Fibroblast of skin of left biceps (primary cell): ENCODE data around the gene TADA3.
A peak's percentile ranks its signal among the peaks of the same experiment; 100 is the strongest.
"Not testable (repeated sequence)": the region's sequence is repeated elsewhere in the genome, so short reads cannot be mapped to it uniquely, and the experiment has no call there.

Experiments
- DNase-seq, 2 experiments: peaks; one replicate each; pipeline ENCODE4 v3.0.0-alpha.2; 2013; ENCODE audit warnings: low read depth in 2 of 2

Gene TADA3

GRCh38 chr3:9783954-9784353 is 8.3 kb downstream of the TADA3 start:
- DNase-seq, result no peak

- DNase-seq, result no peak
These were observed 9.5 kb downstream of the TADA3 start for GRCh38 chr3:9782770-9783169.

- no peak for DNase-seq
These were observed 10.2 kb downstream of the TADA3 start for GRCh38 chr3:9781978-9782603.

GRCh38 chr3:9781551-9781950 is 10.7 kb downstream of the TADA3 start:
- DNase-seq, result no peak

GRCh38 chr3:9780910-9781309 is 11.4 kb downstream of the TADA3 start:
- no peak for DNase-seq

- no peak for DNase-seq
These were observed 11.8 kb downstream of the TADA3 start for GRCh38 chr3:9780458-9780812.

DNA sequence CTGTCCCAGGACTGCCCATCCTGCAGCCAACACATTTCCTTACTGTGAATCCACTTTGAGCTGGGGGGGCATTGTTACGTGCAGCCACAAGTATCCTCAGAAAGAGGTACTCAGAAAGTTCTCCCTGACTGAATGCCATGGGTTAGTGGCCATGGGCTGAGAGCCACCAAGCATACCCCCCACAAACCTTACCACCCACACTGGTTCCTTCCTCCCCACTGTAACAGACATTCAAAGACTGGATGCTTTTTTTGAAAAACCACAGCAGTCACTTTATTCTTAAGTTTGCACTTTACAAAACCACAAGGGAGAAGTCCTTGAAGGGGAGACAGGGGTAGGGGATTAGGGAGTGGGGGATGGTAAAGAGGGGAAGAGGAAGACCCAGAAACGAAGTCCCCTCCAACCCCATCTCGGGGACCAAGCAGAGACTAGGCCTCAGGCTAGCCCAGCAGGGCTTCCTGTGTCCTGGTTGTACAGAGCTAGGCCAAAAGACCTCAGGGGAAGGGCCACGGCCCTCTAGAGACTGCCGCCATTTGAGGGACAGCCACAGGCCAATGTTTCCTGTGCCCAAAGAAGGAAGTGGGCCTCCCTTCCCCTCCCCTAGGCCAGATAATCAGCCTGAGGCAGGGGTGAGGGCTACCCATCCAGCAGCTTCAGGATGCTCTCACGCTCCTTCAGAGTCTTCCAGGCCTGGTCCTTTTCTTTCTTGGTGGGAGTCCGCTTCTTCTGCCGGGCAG is 12.4 kb downstream of the TADA3 start:
- DNase-seq, result no peak

DNA sequence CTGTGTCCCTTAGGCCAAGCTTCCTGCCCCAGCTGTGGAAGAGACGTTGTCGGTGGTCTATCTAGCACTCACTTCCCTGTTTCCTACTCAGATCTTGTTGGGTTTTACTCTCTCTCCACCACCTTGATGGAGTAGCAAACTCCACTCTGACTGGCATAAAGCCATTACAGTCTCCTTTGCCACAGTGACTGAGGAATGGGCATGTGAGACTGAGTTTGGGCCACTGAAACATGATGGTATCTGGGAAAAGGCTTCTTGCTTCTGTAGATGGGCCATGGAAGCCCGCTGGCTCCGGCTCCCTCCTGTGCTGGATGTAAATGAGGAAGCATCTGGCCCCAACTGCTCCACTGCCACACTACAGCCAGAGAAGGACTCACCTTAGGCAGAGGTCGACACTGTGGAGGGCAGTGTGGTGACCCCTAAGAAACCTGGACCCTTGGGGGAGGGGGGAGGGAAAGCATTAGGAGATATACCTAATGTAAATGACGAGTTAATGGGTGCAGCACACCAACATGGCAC is 13.1 kb downstream of the TADA3 start:
- DNase-seq, result no peak

- peak in 1 of 2 experiments; percentile 24 for DNase-seq
These were observed 13.9 kb downstream of the TADA3 start for GRCh38 chr3:9778143-9779074.

- no peak for DNase-seq
These were observed 14.6 kb downstream of the TADA3 start for GRCh38 chr3:9777694-9778021.

- no peak for DNase-seq
These were observed 15.2 kb downstream of the TADA3 start for GRCh38 chr3:9776896-9777693.

DNA sequence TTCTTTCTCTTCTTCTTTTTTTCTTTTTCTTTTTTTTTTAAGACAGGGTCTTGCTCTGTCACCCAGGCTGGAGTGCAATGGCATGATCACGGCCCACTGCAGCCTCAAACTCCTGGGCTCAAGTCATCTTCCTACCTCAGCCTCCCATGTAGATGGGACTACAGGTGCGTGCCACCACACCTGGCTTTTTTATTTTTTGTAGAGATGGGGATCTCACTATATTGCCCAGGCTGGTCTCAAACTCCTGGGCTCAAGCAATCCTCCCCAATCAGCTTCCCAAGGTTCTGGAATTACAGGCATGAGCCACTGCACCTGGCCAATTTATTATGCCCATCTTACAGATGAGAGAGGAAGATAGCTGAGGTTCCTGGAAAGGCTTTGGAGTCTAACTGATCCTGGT is 21.3 kb downstream of the TADA3 start:
- not testable (repeated sequence) for DNase-seq

DNA sequence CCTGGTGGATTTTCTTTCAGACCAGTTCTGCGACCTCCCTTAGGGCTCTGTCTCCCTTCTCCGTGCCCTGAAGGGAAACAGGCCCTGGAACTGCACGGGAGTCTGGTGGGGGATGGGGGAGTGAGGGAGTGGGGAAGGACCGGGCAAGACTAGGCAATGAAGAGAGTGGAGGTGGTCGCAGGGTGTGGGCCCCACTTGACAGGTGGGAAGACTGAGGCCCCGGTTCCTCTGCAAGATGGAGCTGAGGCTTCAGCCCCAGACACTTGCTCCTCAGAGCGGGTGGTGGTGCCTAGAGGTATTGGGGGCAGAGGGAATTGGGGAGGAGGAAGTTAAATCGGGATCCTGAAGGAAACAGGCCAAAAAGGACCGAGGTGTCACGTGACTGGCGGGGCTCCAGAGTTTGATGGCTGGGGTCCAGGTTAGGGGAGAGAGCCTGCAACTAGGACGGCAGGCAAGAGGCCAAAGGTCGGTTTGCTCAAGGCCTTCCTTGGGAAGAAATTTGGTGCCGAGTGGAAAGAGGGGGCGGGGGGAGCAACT is 21.9 kb downstream of the TADA3 start:
- no peak for DNase-seq

DNA sequence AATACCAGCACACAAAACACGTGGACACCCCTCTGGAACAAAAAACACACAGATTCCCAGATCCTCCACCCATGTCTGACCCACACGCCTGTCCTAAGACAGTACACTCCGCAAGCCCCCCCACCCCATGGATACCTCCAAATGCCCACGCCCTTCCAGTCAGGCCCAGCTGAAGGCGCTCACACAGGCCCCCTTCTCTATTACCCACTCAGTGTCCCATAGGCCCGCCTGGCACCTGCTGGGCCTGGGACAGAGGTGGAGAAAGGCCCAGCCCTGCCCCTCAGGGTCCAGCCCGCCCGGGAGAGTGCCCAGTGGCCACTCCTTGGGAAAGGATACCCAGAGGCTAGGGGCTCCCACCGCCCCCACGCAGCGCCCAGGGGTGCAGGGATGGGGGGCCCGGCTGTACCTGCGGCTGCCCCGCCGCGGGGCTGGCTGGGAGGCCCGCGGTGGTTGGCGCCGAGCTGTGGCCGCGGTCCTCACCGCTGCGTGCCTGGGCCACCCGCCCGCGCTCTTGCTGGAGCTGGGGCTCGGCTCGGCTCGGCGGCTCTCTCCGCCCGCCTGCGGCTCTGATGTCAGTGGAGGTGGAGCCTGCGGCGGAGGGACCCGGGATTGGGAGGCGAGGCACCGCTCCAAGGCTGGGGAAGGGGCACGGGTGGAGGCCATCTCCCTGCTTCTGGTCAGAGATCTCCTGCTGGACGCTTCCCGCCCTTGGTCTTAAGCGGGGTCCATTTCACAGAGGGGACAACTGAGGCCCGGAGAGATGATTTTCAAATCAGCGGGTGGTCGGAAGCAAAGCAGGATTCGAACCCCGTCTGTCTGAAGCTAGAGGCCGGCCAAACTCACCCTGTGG is 22.6 kb downstream of the TADA3 start, which contains the start of gene CAMK1:
TSS of gene CAMK1 (minus strand) at position 522 of the 850 bp plus-strand sequence. CDS start 2,198 bp downstream, outside the sequence.
- DNase-seq, result peak in 1 of 2 experiments; percentile 27

DNA sequence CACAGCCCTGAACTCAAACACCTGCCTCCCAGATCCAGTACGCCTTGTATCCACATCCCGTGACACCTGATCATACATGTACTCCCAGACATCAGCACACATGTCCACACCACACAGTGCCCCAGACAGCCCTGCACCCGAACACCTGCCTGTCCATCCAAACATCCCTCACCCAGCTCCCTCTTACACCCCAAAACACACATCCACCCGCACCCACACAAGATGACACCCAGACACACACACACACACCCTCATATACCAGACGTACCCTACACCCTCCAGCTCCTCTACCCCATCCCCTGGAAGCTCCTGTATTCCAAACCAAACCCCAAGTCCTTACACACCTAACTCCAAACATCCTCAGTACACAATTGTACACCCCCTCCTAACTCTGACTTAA is 23.3 kb downstream of the TADA3 start:
- DNase-seq, result no peak

DNA sequence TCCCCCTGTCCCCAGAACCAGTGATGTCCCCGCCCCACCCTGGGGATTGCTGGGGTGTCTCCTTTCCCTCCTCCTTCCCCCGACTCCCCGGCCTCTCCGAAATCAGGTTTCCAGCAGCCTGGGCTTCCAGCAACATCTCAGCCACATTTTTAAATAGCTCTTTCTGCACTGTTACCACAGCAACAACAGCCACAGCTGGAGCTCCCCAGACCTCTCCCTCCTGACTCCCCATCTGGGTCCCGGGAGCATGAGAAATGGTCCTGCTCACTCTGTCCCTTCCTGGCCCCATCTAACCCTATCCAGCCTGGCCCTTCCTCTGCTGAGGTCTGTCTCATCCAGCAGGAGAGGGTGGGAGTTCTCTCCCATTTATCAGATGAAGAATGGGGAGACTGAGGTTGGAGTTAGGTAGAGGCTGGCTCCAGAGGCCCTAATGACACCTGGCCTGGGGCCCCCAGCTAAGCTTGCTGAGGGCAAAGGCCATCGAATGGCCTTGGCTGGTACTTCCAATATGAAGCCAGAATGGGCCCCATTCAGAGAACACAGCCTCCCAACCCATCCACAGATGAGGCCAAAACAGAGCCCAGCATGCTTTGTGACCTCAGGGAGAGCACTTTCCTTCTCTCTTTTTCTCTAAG is 24.0 kb downstream of the TADA3 start:
- no peak for DNase-seq

DNA sequence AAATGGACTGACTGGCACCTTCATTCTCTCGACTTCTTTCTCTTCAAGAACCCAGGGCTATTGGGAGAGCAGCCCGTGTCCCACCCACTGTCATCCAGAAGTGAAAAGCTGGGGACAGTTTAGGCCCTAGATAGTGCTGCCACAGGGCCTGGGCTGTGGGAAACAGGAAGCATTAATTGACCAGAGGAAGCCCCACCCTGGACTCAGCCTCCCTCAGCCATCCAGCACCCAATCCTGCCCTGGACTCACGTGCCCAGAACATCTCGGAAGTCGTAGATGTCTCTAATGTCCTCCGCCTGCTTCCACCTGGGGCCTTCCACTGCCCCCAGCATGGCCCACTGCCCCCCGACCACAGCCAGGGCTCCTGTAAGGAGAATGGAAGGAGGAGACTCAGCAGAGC is 24.9 kb downstream of the TADA3 start:
- no peak for DNase-seq

GRCh38 chr3:9765865-9766264 is 26.4 kb downstream of the TADA3 start:
- no peak for DNase-seq

DNA sequence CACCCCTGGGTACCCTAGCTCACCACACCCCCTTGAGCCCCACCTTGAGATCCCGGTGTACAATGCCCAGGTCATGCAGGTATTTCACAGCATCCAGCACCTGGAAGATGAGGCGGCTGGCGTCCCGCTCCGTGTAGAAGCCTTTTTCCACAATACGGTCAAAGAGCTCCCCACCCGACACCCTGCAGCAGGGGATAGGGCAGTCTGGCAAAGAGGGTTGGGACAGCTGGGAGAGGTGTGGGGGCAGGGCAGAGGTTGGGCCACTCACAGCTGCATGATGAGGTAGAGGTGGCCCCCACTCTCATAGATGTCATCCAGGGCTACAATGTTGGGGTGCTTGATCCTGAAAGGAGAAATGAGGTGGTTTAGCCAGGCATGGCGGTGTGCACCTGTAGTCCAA is 29.4 kb downstream of the TADA3 start:
- DNase-seq, result no peak

GRCh38 chr3:9761919-9762318 is 30.4 kb downstream of the TADA3 start:
- DNase-seq, result no peak
